GM13977 (cell line): ENCODE results near the gene CHRND.

Experiments
- DNase-seq: peaks from one replicate; pipeline ENCODE4 v3.0.0; 2012; ENCODE audit warnings: low spot score
- CTCF ChIP-seq: IDR thresholded peaks from 2 replicates; pipeline ENCODE4 v1.5.1; 2012; ENCODE audit warnings: mild to moderate bottlenecking, control low read depth; ENCODE audit not compliant: insufficient read depth; ENCODE audit errors: extremely low read depth, missing control alignments
- in situ Hi-C: fragments of 300-500 bp; cut with MboI; formaldehyde crosslinking; loops from one replicate; pipeline ENCODE4 v1.12.0; 2022; ENCODE audit warnings: low sequenced_read_pairs, low pct_unique_long_range_greater_than_20kb, mixed read lengths, inconsistent platforms; ENCODE audit not compliant: unreplicated experiment

The CHRND gene

DNA sequence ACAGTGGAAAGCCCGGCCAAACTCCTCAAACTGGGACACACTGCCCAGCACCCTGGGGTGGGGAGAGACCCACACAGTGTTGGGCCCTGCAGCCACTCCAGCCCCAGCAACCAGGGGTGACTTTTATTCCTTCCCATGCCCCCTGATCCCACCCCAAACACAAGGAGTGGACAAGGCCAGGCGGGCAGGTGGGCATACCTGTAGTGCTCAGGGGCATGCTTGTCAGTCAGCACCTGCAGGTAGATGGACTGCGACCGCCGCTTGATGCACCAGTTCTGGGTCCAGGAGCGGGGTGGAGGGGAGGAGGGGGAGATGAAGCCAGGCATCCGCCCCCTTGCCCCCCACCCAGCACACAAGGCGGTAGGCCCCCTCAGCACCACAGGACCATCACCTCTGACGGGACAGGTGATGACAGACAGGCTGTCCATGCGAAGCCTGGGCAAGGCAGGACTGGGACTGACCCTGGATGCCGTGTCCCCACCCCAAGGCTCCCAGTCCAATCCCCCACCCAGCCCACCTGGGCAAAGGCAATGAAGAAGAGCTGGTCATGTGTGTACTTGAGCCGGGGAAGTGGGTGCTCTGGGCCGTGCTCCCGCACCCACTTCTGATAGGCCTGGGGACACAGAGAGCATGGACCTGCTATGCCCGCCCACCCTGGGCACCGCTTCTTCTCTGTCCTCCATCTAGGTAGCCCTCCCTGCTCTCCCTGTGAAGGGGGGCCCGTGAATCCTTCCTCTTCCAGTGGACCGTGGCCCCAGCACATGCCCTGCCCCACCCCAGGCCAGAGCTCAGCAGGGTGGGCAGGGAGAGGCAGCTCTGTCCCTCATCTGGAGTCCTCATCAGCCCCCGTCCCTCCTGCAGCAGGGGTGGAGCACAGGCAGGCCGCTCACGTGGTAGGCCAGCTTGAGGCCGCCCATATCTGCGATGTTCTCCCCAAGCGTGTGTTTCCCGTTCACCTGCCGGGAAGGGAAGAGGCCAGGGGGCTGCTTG is 45.5 kb upstream of the CHRND start:
- no peak for TF ChIP-seq CTCF
- in situ Hi-C loops = no loop called here
- DNase-seq = no peak

DNA sequence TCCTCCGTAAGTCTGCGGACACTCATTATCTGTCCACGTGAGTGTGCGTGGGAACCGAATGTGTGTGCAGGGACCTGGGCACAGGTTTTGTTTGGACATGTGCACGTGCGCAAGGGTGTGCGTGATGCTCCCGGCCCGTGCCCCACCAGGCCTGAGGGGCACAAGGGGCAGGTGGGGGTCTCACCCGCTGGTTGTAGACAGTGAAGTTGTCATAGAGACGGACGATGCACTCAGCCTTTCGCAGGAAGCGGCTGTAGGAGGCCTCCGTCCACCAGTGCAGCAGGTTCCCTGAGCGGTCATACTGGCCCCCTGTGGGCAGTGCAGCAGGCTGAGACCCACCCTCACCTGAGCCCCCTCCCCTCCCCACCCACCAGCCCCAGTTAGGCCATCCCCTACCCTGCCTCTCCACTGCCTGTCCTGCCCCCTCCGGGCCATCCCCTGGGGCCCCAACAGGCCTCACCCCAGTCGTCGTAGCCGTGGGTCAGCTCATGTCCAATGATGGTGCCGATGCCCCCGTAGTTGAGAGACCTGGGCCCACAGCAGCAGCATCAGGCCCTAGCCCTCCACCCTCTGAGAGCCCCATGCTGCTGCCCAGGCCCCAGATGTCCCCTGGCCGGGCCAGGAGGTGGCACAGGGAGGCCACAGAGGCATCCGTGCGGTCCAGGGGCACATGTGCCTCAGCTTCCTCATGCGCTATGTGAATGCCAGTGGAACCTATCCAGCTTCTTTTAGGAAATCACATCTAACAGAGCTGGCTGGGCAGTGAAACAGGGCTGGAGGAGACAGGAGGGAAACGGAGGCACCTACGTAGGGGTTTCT is 44.4 kb upstream of the CHRND start:
- no peak for TF ChIP-seq CTCF
- no peak for DNase-seq
- in situ Hi-C loops = no loop called here

DNA sequence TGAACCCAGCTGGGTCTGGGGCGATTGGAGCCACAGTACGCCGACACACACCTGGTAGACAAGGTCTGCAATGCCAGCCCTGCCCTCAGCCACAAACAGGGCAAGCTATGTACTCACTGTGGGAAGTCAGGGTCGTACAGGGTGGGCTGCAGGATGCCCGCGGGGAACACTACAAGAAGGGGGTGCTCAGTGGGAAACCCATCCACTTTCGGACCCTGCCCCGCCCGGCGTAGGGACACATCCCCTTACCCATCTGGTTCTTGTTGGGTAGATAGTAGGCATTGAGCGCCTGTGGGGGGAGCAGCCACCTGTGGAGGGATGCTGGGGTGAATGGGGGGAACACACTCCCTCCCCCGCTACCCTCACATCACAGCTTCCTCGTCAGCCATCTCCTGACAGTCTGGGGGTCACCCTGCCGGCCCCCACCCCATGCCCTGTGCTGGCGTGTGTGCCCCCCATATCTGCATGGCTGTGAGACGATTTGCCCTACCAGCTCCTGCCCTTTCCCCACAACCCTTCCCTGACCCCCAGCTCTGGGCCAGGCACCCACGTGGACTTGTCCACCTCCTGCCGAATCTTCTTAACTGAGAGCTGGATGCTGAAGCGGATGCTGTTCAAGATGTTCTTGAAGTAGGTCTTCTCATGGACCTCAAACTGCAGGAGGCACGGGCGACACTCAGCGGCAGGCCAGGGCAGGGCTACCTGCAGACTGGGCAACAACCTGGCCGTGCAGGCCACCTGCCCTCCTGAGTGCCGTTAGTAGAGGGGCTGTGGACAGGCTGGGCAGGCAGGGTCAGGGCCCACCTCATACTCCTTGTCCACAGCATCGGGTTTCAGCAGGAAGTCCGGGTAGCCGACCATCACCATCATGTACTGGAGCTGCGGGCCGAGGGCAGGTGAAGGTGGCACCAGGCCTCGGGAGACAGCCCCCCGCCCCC is 43.4 kb upstream of the CHRND start:
- no peak for TF ChIP-seq CTCF
- DNase-seq = no peak
- in situ Hi-C loops = no loop called here

- in situ Hi-C loops = no loop called here
- TF ChIP-seq CTCF = no peak
- no peak for DNase-seq
Measured at GRCh38 chr2:232483311-232483922, 42.5 kb upstream of the CHRND start.

DNA sequence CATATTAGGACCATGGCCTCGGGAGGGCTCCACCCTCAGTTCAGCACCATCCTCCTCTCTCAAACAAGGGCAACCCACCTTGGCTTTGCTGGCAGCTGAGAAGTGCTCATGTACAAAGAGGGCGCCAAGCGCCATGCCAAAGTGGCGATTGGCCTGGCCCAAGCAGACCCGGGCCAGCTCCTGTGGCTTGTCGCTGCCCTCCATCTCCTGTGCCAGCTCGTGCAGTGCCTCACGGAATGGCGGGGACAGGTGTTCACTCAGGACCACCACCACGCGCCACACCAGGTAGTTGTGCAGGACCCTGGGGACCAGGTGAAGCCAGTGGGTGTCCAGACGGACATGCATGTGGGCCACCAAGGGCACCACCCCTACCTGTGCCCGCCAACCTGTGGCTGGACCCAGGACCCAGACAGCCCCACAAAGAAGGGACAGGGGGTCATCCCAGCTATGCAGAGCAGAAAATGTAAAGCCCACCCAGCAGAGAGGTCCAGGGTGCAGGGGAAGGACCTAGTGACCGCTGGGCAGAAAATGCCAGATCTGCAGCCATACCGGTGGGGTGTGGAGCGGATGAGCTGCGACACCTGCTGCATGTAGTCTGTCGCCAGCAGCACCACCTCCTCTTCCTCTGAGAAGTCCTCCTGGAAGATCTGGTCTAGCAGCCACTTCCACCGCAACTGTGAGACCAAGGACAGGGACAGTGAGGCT is 41.9 kb upstream of the CHRND start:
- DNase-seq = no peak
- in situ Hi-C loops = no loop called here

More for the DNA sequence above, 41.9 kb upstream of the CHRND start:
- no peak for TF ChIP-seq CTCF
